DOHH2 (cell line): ENCODE results near the gene CBFA2T3.

Experiments
- CTCF ChIP-seq: fragments of 200-600 bp; sonication (generic); IDR thresholded peaks from one replicate; pipeline ENCODE4 v1.5.1; 2014; ENCODE audit warnings: antibody characterized with exemption, mild to moderate bottlenecking, low read depth, low read length; ENCODE audit not compliant: poor library complexity, severe bottlenecking
- EZH2phosphoT487 ChIP-seq: fragments of 200-600 bp; sonication (generic); IDR thresholded peaks from 2 replicates; pipeline ENCODE4 v1.6.1; 2017; ENCODE audit warnings: borderline replicate concordance, mild to moderate bottlenecking, antibody characterized with exemption, low read length, moderate library complexity, mixed read lengths

- TF ChIP-seq CTCF (no peak), EZH2phosphoT487 (no peak)
These were observed 95.9 kb downstream of the CBFA2T3 start for GRCh38 chr16:88881007-88881615.
